Peyer's patch (tissue), 4 donors: ENCODE measurements around the gene GPR176. TPM values are rescaled to one million over a fixed set of nuclear protein-coding genes. Genes with fewer than 3 reads are reported as not detected.

Experiments used
- DNase-seq, 3 donors: peaks; one replicate each; pipeline ENCODE4 v3.0.0-alpha.2; 2017 to 2019
- H3K27ac ChIP-seq, 4 donors: fragments of 200-600 bp; sonication (generic); one replicate each; pipeline ENCODE4 v1.5.1; 2016 to 2019
- H3K27me3 ChIP-seq, 2 donors: fragments of 200-600 bp; sonication (generic); one replicate each; pipeline ENCODE4 v1.5.1; 2019
- H3K36me3 ChIP-seq, 3 donors: fragments of 200-600 bp; sonication (generic); one replicate each; pipeline ENCODE4 v1.5.1; 2016 to 2019
- H3K4me1 ChIP-seq, 4 donors: fragments of 200-600 bp; sonication (generic); one replicate each; pipeline ENCODE4 v1.5.1; 2016 to 2019
- H3K4me3 ChIP-seq, 4 donors: fragments of 200-600 bp; sonication (generic); 1 replicate in 3 of 4; 2 replicates in 1 of 4; pipeline ENCODE4 v1.5.1; 2016 to 2019; ENCODE audit warnings: mild to moderate bottlenecking in 1 of 4
- H3K9me3 ChIP-seq, 4 donors: fragments of 200-600 bp; sonication (generic); one replicate each; pipeline ENCODE4 v1.5.1; 2016 to 2019; ENCODE audit warnings: mild to moderate bottlenecking in 1 of 4
- CTCF ChIP-seq, 6 experiments: fragments of 450-650 bp in 4 of 6; fragments of 200-600 bp in 2 of 6; sonication (generic) in 1 of 6; IDR thresholded peaks; one replicate each; pipeline ENCODE4 v1.5.1; 2017 to 2019; ENCODE audit warnings: antibody characterized with exemption in 6 of 6, mild to moderate bottlenecking in 3 of 6, moderate library complexity in 1 of 6
- POLR2A ChIP-seq, 2 donors: fragments of 450-650 bp; IDR thresholded peaks; one replicate each; pipeline ENCODE4 v1.5.1; 2017; ENCODE audit warnings: antibody characterized with exemption in 2 of 2, mild to moderate bottlenecking in 2 of 2, moderate library complexity in 2 of 2
- total RNA-seq, 4 donors: library from RNA; depleted of rRNA; stranded (reverse); fragments of >200 nt; gene quantifications; one replicate each; pipeline ENCODE4 v1.1.0, GENCODE V29; 2016

The GPR176 gene
- total RNA-seq, 4 donors from 2014 or later = 0.88 to 4.3 (median 3.1) TPM

GRCh38 chr15:39961051-39961450 is 41.0 kb upstream of the GPR176 start:
- no peak for DNase-seq
- Histone ChIP-seq H3K4me1 (no peaks in the 10 kb centered on the region), H3K27me3 (no peaks in the 10 kb centered on the region), H3K9me3 (no peaks in the 10 kb centered on the region), H3K4me3 (no peak overlapping the region), H3K36me3 (peaks cover 0 to 47% (median 0%) of the 10 kb centered on the region in 3 donors), H3K27ac (no peak overlapping the region)
- no peak for TF ChIP-seq POLR2A (IDR thresholded peaks at IDR 0.05)
- TF ChIP-seq CTCF (IDR thresholded peaks at IDR 0.05) = no peak

GRCh38 chr15:39960411-39960810 is 40.3 kb upstream of the GPR176 start:
- H3K36me3 ChIP-seq = peaks cover 0 to 48% (median 0%) of the 10 kb centered on the region in 3 donors
- no peaks in the 10 kb centered on the region for H3K9me3 ChIP-seq
- TF ChIP-seq POLR2A (IDR thresholded peaks at IDR 0.05) (no peak), CTCF (IDR thresholded peaks at IDR 0.05) (no peak)
- no peak overlapping the region for H3K4me3 ChIP-seq
- no peak overlapping the region for H3K27ac ChIP-seq
- H3K27me3 ChIP-seq = no peaks in the 10 kb centered on the region
- DNase-seq = no peak
- H3K4me1 ChIP-seq = no peaks in the 10 kb centered on the region

- no peaks in the 10 kb centered on the region for H3K9me3 ChIP-seq
- no peaks in the 10 kb centered on the region for H3K27me3 ChIP-seq
- no peak overlapping the region for H3K4me3 ChIP-seq
- H3K4me1 ChIP-seq = no peaks in the 10 kb centered on the region
- H3K27ac ChIP-seq = no peak overlapping the region
- no peak for DNase-seq
- no peak for TF ChIP-seq CTCF (IDR thresholded peaks at IDR 0.05)
- no peak for TF ChIP-seq POLR2A (IDR thresholded peaks at IDR 0.05)
- peaks cover 0 to 58% (median 0%) of the 10 kb centered on the region in 3 donors for H3K36me3 ChIP-seq
Measured at GRCh38 chr15:39959411-39959810, 39.3 kb upstream of the GPR176 start.

GRCh38 chr15:39957481-39957880 is 37.4 kb upstream of the GPR176 start:
- Histone ChIP-seq H3K4me1 (no peaks in the 10 kb centered on the region), H3K4me3 (no peak overlapping the region), H3K36me3 (peaks cover 0 to 66% (median 0%) of the 10 kb centered on the region in 3 donors)

GRCh38 chr15:39953521-39953920 is 33.5 kb upstream of the GPR176 start:
- H3K27ac ChIP-seq = no peak overlapping the region
- H3K27me3 ChIP-seq = no peaks in the 10 kb centered on the region
- H3K4me1 ChIP-seq = no peaks in the 10 kb centered on the region
- no peaks in the 10 kb centered on the region for H3K9me3 ChIP-seq
- H3K4me3 ChIP-seq = no peak overlapping the region
- no peak for DNase-seq
- TF ChIP-seq POLR2A (IDR thresholded peaks at IDR 0.05) (no peak), CTCF (IDR thresholded peaks at IDR 0.05) (no peak)
- H3K36me3 ChIP-seq = peaks cover 0 to 84% (median 0%) of the 10 kb centered on the region in 3 donors

More at GRCh38 chr15:39957481-39957880, 37.4 kb upstream of the GPR176 start:
- Histone ChIP-seq H3K9me3 (no peaks in the 10 kb centered on the region), H3K27me3 (no peaks in the 10 kb centered on the region), H3K27ac (no peak overlapping the region)
- TF ChIP-seq CTCF (IDR thresholded peaks at IDR 0.05) (no peak), POLR2A (IDR thresholded peaks at IDR 0.05) (no peak)
- no peak for DNase-seq

GRCh38 chr15:39951561-39951960 is 31.5 kb upstream of the GPR176 start:
- Histone ChIP-seq H3K36me3 (peaks cover 0 to 76% (median 0%) of the 10 kb centered on the region in 3 donors), H3K4me1 (no peaks in the 10 kb centered on the region)
- no peak for TF ChIP-seq POLR2A (IDR thresholded peaks at IDR 0.05)
- TF ChIP-seq CTCF (IDR thresholded peaks at IDR 0.05) = no peak

More at GRCh38 chr15:39951561-39951960, 31.5 kb upstream of the GPR176 start:
- Histone ChIP-seq H3K27me3 (no peaks in the 10 kb centered on the region), H3K4me3 (no peak overlapping the region), H3K9me3 (no peaks in the 10 kb centered on the region), H3K27ac (no peak overlapping the region)
- DNase-seq = no peak
